ENCODE measurements around the gene TMEFF2. TPM values are rescaled to one million over a fixed set of nuclear protein-coding genes. Genes with fewer than 3 reads are reported as not detected.

TMEFF2 gene
- total RNA-seq, 1 donor = under 0.01 TPM

DNA sequence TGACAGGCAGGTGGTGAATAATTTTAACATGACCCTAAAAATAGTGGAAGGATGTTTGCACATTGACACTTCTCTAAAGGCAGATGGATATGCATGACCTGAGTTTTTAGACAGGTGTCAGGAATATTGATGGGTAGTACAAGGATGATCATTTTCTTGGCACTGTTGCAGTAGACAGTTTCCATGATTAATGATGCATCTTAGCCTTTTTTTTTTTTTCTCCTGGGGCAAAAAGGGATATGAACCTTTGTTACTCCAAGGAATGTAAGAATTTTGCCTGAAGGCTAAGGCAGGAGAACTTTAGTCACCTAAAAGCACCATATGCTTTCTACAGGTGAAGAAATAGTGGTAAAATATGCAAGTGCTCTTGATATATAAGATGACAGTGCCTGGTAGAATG lies 211.5 kb downstream of the TMEFF2 start:
- Histone ChIP-seq H3K27me3 (ENCODE audit: insufficient read depth, low read length) (no peaks in the 10 kb centered on the region), H3K9me3 (ENCODE audit: low read depth, low read length) (no peaks in the 10 kb centered on the region), H3K4me2 (ENCODE audit: insufficient read depth, low read length) (no peak overlapping the region), H3K36me3 (ENCODE audit: insufficient read depth, low read length) (no peaks in the 10 kb centered on the region), H3K4me1 (ENCODE audit: insufficient read depth, low read length) (no peaks in the 10 kb centered on the region), H3K4me3 (ENCODE audit: insufficient read depth, low read length) (no peak overlapping the region), H2AFZ (ENCODE audit: low read length) (no peak overlapping the region), H3K79me2 (ENCODE audit: insufficient read depth, low read length) (no peaks in the 10 kb centered on the region), H4K20me1 (ENCODE audit: insufficient read depth, low read length) (no peaks in the 10 kb centered on the region), H3K27ac (ENCODE audit: low read depth, low read length) (no peak overlapping the region)
- DNase-seq (ENCODE audit: insufficient read length, low spot score, missing footprints) = no peak
- TF ChIP-seq, protein P1, sequence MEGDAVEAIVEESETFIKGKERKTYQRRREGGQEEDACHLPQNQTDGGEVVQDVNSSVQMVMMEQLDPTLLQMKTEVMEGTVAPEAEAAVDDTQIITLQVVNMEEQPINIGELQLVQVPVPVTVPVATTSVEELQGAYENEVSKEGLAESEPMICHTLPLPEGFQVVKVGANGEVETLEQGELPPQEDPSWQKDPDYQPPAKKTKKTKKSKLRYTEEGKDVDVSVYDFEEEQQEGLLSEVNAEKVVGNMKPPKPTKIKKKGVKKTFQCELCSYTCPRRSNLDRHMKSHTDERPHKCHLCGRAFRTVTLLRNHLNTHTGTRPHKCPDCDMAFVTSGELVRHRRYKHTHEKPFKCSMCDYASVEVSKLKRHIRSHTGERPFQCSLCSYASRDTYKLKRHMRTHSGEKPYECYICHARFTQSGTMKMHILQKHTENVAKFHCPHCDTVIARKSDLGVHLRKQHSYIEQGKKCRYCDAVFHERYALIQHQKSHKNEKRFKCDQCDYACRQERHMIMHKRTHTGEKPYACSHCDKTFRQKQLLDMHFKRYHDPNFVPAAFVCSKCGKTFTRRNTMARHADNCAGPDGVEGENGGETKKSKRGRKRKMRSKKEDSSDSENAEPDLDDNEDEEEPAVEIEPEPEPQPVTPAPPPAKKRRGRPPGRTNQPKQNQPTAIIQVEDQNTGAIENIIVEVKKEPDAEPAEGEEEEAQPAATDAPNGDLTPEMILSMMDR (IDR thresholded peaks at IDR 0.05; ENCODE audit: extremely low read depth, low read depth, low read length) = no peak

DNA sequence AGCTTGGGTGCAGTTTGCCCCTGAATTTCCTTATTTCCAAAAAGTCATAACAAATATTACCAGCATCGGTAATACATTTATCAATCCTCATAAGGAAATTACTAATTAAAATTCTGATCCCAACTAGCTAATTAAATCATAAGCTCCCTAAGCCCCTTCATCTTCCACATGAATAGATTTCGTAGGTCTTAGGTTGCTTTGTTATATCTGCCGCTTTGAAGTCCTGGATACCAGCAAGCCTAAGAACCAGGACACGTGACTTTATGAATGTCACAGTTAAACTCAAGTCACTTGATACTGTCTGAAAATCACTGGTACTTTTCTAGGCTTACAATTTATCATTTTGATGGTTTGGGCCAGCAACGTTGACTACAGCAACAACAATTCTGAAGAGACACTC lies 213.0 kb downstream of the TMEFF2 start:
- Histone ChIP-seq H3K4me1 (ENCODE audit: insufficient read depth, low read length) (peaks cover 2% of the 10 kb centered on the region), H3K27ac (ENCODE audit: low read depth, low read length) (no peak overlapping the region), H3K9me3 (ENCODE audit: low read depth, low read length) (no peaks in the 10 kb centered on the region), H3K27me3 (ENCODE audit: insufficient read depth, low read length) (no peaks in the 10 kb centered on the region), H4K20me1 (ENCODE audit: insufficient read depth, low read length) (no peaks in the 10 kb centered on the region), H3K79me2 (ENCODE audit: insufficient read depth, low read length) (no peaks in the 10 kb centered on the region), H3K36me3 (ENCODE audit: insufficient read depth, low read length) (no peaks in the 10 kb centered on the region), H3K4me3 (ENCODE audit: insufficient read depth, low read length) (no peak overlapping the region), H2AFZ (ENCODE audit: low read length) (no peak overlapping the region), H3K4me2 (ENCODE audit: insufficient read depth, low read length) (no peak overlapping the region)
- DNase-seq (ENCODE audit: insufficient read length, low spot score, missing footprints) = no peak
- TF ChIP-seq, protein P1 (IDR thresholded peaks at IDR 0.05; ENCODE audit: extremely low read depth, low read depth, low read length) = no peak

DNA sequence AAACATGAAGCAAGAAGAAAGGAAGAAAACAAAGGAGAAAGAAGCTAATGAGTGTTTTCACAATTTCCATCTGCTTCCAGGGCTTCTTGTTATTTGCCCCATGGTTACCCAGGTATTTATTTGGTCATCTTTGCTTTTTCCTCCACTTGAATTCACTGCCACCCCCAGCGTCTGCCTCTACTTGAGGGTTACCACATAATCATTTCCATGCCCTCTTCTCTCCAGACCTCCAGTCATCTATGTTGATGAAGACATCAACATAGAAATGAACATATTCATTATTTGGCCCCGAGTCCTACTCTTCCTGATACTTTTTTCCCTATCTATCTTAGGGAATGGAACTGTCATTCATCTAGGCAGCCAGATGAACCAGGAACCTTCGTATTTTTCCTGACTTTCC lies 214.2 kb downstream of the TMEFF2 start:
- no peak for DNase-seq (ENCODE audit: insufficient read length, low spot score, missing footprints)
- no peaks in the 10 kb centered on the region for H3K27me3 ChIP-seq (ENCODE audit: insufficient read depth, low read length)
- H3K79me2 ChIP-seq (ENCODE audit: insufficient read depth, low read length) = no peaks in the 10 kb centered on the region
- no peak overlapping the region for H3K4me3 ChIP-seq (ENCODE audit: insufficient read depth, low read length)
- TF ChIP-seq, protein P1 (IDR thresholded peaks at IDR 0.05; ENCODE audit: extremely low read depth, low read depth, low read length) = no peak
- no peaks in the 10 kb centered on the region for H3K9me3 ChIP-seq (ENCODE audit: low read depth, low read length)
- H3K27ac ChIP-seq (ENCODE audit: low read depth, low read length) = no peak overlapping the region
- peaks cover 2% of the 10 kb centered on the region for H3K4me1 ChIP-seq (ENCODE audit: insufficient read depth, low read length)
- H3K4me2 ChIP-seq (ENCODE audit: insufficient read depth, low read length) = no peak overlapping the region
- H4K20me1 ChIP-seq (ENCODE audit: insufficient read depth, low read length) = no peaks in the 10 kb centered on the region
- no peak overlapping the region for H2AFZ ChIP-seq (ENCODE audit: low read length)
- no peaks in the 10 kb centered on the region for H3K36me3 ChIP-seq (ENCODE audit: insufficient read depth, low read length)

GRCh38 chr2:191979221-191979730 lies 215.5 kb downstream of the TMEFF2 start:
- H3K27me3 ChIP-seq (ENCODE audit: insufficient read depth, low read length) = no peaks in the 10 kb centered on the region
- H3K79me2 ChIP-seq (ENCODE audit: insufficient read depth, low read length) = no peaks in the 10 kb centered on the region
- DNase-seq (ENCODE audit: insufficient read length, low spot score, missing footprints) = no peak
- no peak overlapping the region for H3K4me3 ChIP-seq (ENCODE audit: insufficient read depth, low read length)
- H3K4me2 ChIP-seq (ENCODE audit: insufficient read depth, low read length) = no peak overlapping the region
- H3K27ac ChIP-seq (ENCODE audit: low read depth, low read length) = no peak overlapping the region
- H3K9me3 ChIP-seq (ENCODE audit: low read depth, low read length) = no peaks in the 10 kb centered on the region
- TF ChIP-seq, protein P1 (IDR thresholded peaks at IDR 0.05; ENCODE audit: extremely low read depth, low read depth, low read length) = no peak
- H4K20me1 ChIP-seq (ENCODE audit: insufficient read depth, low read length) = no peaks in the 10 kb centered on the region
- no peak overlapping the region for H2AFZ ChIP-seq (ENCODE audit: low read length)
- H3K36me3 ChIP-seq (ENCODE audit: insufficient read depth, low read length) = no peaks in the 10 kb centered on the region
- H3K4me1 ChIP-seq (ENCODE audit: insufficient read depth, low read length) = peaks cover 2% of the 10 kb centered on the region

Measured in osteoblast (primary cell).